Neural cell (in vitro differentiated cells): ENCODE measurements around the gene METAP1D. TPM values are rescaled to one million over a fixed set of nuclear protein-coding genes. Genes with fewer than 3 reads are reported as not detected.
A peak's percentile ranks its signal among the peaks of the same experiment; 100 is the strongest.

ENCODE experiments used
- H2AFZ ChIP-seq: fragments of 200-600, 300-800 bp; sonication (generic), shearing (Covaris generic); 2 replicates; pipeline ENCODE4 v1.6.0; 2014; ENCODE audit warnings: low read depth, mild to moderate bottlenecking, antibody characterized with exemption, low read length, moderate library complexity
- H3F3A ChIP-seq: fragments of 200-600 bp; shearing (Covaris generic); 2 replicates; pipeline ENCODE4 v1.6.1; 2016; ENCODE audit warnings: mild to moderate bottlenecking, moderate library complexity, mixed read lengths, antibody characterized with exemption, low read length; ENCODE audit not compliant: insufficient read depth, poor library complexity, severe bottlenecking
- H3K27ac ChIP-seq: fragments of 200-600, 300-800 bp; sonication (generic), shearing (Covaris generic); 2 replicates; pipeline ENCODE4 v1.5.1; 2014; ENCODE audit warnings: mild to moderate bottlenecking, low read length, moderate library complexity
- H3K27me3 ChIP-seq: fragments of 300-800, 200-600 bp; sonication (generic), shearing (Covaris generic); 2 replicates; pipeline ENCODE4 v1.6.0; 2014; ENCODE audit warnings: mild to moderate bottlenecking, low read depth, low read length, moderate library complexity; ENCODE audit not compliant: insufficient read depth
- H3K36me3 ChIP-seq: fragments of 300-800, 200-600 bp; sonication (generic), shearing (Covaris generic); 2 replicates; pipeline ENCODE4 v1.5.1; 2014; ENCODE audit warnings: mild to moderate bottlenecking, antibody characterized with exemption, low read length, moderate library complexity; ENCODE audit not compliant: insufficient read depth
- H3K4me2 ChIP-seq: fragments of 300-800, 200-600 bp; sonication (generic), shearing (Covaris generic); 2 replicates; pipeline ENCODE4 v1.6.0; 2014; ENCODE audit warnings: mild to moderate bottlenecking, low read length
- H3K4me3 ChIP-seq: fragments of 300-800, 200-600 bp; sonication (generic), shearing (Covaris generic); 2 replicates; pipeline ENCODE4 v1.5.1; 2014; ENCODE audit warnings: mild to moderate bottlenecking, low read length, moderate library complexity
- H3K79me2 ChIP-seq: fragments of 200-600 bp; shearing (Covaris generic); replicated peaks from 2 replicates; pipeline ENCODE4 v1.6.0; 2014; ENCODE audit warnings: mild to moderate bottlenecking, low read length, moderate library complexity; ENCODE audit not compliant: insufficient read depth
- H3K9ac ChIP-seq: fragments of 300-800, 200-600 bp; sonication (generic), shearing (Covaris generic); 2 replicates; pipeline ENCODE4 v1.6.1; 2016; ENCODE audit warnings: mild to moderate bottlenecking, low read length, mixed read lengths
- H3K9me2 ChIP-seq: fragments of 200-600 bp; shearing (Covaris generic); 2 replicates; pipeline ENCODE4 v1.6.1; 2016; ENCODE audit warnings: mild to moderate bottlenecking, low read length, mixed read lengths; ENCODE audit not compliant: insufficient read depth
- H3K9me3 ChIP-seq: fragments of 200-600, 300-800 bp; sonication (generic), shearing (Covaris generic); 2 replicates; pipeline ENCODE4 v1.6.1; 2016; ENCODE audit warnings: mild to moderate bottlenecking, mixed run types, low read length, moderate library complexity, mixed read lengths
- H4K20me1 ChIP-seq: fragments of 200-600 bp; shearing (Covaris generic); 2 replicates; pipeline ENCODE4 v1.6.1; 2016; ENCODE audit warnings: mild to moderate bottlenecking, mixed run types; ENCODE audit not compliant: insufficient read depth
- EP300 ChIP-seq: fragments of 450-650 bp; conservative IDR thresholded peaks from 2 replicates; pipeline ENCODE4 v1.6.1; 2014; ENCODE audit warnings: antibody characterized with exemption, mild to moderate bottlenecking, moderate library complexity; ENCODE audit not compliant: poor library complexity, severe bottlenecking
- EZH2 ChIP-seq: fragments of 200-600, 300-800 bp; shearing (Covaris generic), sonication (generic); IDR thresholded peaks from 2 replicates; pipeline ENCODE4 v1.6.1; 2014; ENCODE audit warnings: antibody characterized with exemption, low read length, borderline replicate concordance, mild to moderate bottlenecking; ENCODE audit not compliant: insufficient read depth, poor library complexity, severe bottlenecking
- MXI1 ChIP-seq: fragments of 450-650 bp; conservative IDR thresholded peaks from 2 replicates; pipeline ENCODE4 v1.6.1; 2014; ENCODE audit warnings: antibody characterized with exemption, mild to moderate bottlenecking; ENCODE audit not compliant: poor library complexity, severe bottlenecking
- POLR2AphosphoS5 ChIP-seq: IDR thresholded peaks from 2 replicates; pipeline ENCODE4 v1.6.1; 2012
- RAD21 ChIP-seq: fragments of 450-650 bp; conservative IDR thresholded peaks from 2 replicates; pipeline ENCODE4 v1.6.1; 2014; ENCODE audit warnings: antibody characterized with exemption, mild to moderate bottlenecking, moderate library complexity
- REST ChIP-seq: IDR thresholded peaks from 2 replicates; pipeline ENCODE4 v1.6.1; 2012; ENCODE audit warnings: borderline replicate concordance
- SMC3 ChIP-seq: fragments of 450-650 bp; conservative IDR thresholded peaks from 2 replicates; pipeline ENCODE4 v1.6.1; 2014; ENCODE audit warnings: antibody characterized with exemption, mild to moderate bottlenecking, moderate library complexity; ENCODE audit not compliant: poor library complexity
- TAF1 ChIP-seq: IDR thresholded peaks from 2 replicates; pipeline ENCODE4 v1.6.1; 2012; ENCODE audit warnings: low read depth
- polyA plus RNA-seq: library from polyadenylated mRNA; depleted of rRNA; stranded (reverse); fragments of >200 nt; gene quantifications from 2 replicates; pipeline ENCODE4 v1.2.3, GENCODE V29; 2014
- TF ChIP-seq, protein P1 (sequence below): fragments of 450-650 bp; IDR thresholded peaks from 2 replicates; pipeline ENCODE4 v1.5.1; 2014; ENCODE audit warnings: antibody characterized with exemption, mild to moderate bottlenecking, moderate library complexity; ENCODE audit not compliant: poor library complexity, severe bottlenecking

METAP1D gene
- polyA plus RNA-seq, 1 donor from 2014 or later = 5.4 TPM

DNA sequence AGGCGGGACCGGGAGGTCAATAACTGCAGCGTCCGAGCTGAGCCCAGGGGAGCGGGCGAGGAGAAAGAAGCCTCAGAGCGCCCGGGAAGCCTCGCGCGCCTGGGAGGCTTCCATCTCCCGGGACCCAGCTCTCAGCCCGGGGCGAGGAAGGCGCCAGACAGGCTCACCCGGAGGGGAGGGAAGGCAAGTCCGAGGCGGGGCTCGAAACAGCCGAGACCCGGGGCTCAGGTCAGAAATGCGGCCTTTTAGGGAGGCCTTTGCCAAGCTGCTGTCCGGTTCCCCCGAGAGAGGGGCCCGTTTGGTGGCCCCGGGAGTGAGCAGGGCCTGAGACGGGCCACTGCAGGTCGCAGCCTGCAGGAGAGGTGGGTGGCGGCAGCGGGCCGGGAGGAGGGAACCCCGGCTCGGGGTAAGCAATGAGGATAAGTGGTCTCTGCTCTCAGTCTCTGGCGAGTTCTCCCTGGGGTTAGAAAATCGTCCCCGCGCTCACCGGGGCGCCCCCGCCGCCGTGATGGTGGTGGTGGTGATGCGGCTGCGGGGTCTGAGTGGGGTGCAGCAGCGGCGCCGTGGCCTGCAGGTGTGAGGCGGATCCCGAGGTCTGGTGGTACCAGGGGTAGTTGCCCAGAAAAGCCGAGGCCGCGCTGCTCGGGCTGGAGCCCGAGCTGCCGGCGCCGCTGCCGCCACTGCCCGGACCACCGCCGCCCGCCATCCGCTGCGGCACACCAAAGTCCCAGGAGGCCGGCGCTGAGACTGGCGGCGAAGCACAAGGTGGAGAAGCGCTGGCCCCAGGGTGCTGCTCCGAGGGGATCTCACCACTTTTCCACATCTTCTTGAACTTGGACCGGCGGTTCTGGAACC, 100.6 kb downstream of the METAP1D start:
- no peaks in the 10 kb centered on the region for H3K9me2 ChIP-seq
- TF ChIP-seq MXI1 = no peak
- no peak for TF ChIP-seq RAD21
- peak; percentile 8 for TF ChIP-seq POLR2AphosphoS5
- TF ChIP-seq EP300 = no peak
- no peak for TF ChIP-seq REST
- TF ChIP-seq TAF1 = no peak
- no peak for TF ChIP-seq EZH2
- peaks cover 60% of the 10 kb centered on the region for H3K79me2 ChIP-seq
- no peaks in the 10 kb centered on the region for H3K9me3 ChIP-seq
- peak overlapping the region; percentile 87 for H3K4me2 ChIP-seq
- H3K9ac ChIP-seq = peak overlapping the region; percentile 92
- H3K27me3 ChIP-seq = peaks cover 7% of the 10 kb centered on the region
- H3K4me3 ChIP-seq = peak overlapping the region; percentile 85
- peaks cover 5% of the 10 kb centered on the region for H3F3A ChIP-seq
- H2AFZ ChIP-seq = no peak overlapping the region
- no peaks in the 10 kb centered on the region for H3K36me3 ChIP-seq
- H3K27ac ChIP-seq = peak overlapping the region; percentile 93
- H4K20me1 ChIP-seq = peaks cover 19% of the 10 kb centered on the region

- peaks cover 60% of the 10 kb centered on the region for H3K79me2 ChIP-seq
- no peaks in the 10 kb centered on the region for H3K9me2 ChIP-seq
- H4K20me1 ChIP-seq = peaks cover 19% of the 10 kb centered on the region
- peak overlapping the region; percentile 87 for H3K4me2 ChIP-seq
- peaks cover 16% of the 10 kb centered on the region for H3K27me3 ChIP-seq
- H3K36me3 ChIP-seq = no peaks in the 10 kb centered on the region
- H3F3A ChIP-seq = peaks cover 5% of the 10 kb centered on the region
- H3K9ac ChIP-seq = peak overlapping the region; percentile 92
- no peaks in the 10 kb centered on the region for H3K9me3 ChIP-seq
- peak; percentile 9 for TF ChIP-seq RAD21
- no peak for TF ChIP-seq SMC3
- TF ChIP-seq MXI1 = no peak
- no peak for TF ChIP-seq EP300
- peak; percentile 44 for TF ChIP-seq POLR2AphosphoS5
- TF ChIP-seq TAF1 = peak; percentile 52
- TF ChIP-seq EZH2 = no peak
- TF ChIP-seq, protein P1, sequence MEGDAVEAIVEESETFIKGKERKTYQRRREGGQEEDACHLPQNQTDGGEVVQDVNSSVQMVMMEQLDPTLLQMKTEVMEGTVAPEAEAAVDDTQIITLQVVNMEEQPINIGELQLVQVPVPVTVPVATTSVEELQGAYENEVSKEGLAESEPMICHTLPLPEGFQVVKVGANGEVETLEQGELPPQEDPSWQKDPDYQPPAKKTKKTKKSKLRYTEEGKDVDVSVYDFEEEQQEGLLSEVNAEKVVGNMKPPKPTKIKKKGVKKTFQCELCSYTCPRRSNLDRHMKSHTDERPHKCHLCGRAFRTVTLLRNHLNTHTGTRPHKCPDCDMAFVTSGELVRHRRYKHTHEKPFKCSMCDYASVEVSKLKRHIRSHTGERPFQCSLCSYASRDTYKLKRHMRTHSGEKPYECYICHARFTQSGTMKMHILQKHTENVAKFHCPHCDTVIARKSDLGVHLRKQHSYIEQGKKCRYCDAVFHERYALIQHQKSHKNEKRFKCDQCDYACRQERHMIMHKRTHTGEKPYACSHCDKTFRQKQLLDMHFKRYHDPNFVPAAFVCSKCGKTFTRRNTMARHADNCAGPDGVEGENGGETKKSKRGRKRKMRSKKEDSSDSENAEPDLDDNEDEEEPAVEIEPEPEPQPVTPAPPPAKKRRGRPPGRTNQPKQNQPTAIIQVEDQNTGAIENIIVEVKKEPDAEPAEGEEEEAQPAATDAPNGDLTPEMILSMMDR = peak; percentile 33
- no peak for TF ChIP-seq REST
- peak overlapping the region; percentile 93 for H3K27ac ChIP-seq
- peak overlapping the region; percentile 85 for H3K4me3 ChIP-seq
- no peak overlapping the region for H2AFZ ChIP-seq
Observed at GRCh38 chr2:172100935-172101820, 101.4 kb downstream of the METAP1D start.
